Panc1 (cell line): ENCODE measurements around the gene CYGB. TPM values are rescaled to one million over a fixed set of nuclear protein-coding genes. Genes with fewer than 3 reads are reported as not detected.

Experiments
- ATAC-seq: fragments of 200-7000 bp; cut with Tn5 transposase; 2 replicates; pipeline ENCODE4 v1.9.1; 2020; ENCODE audit warnings: mild to moderate bottlenecking, moderate library complexity
- BruUV-seq: library from RNA; stranded (reverse); fragments of 400-500 nt; replicated peaks from 2 replicates; lab custom pipeline; 2021; lab: Mats Ljungman, UMichigan
- CTCF ChIA-PET: fragments of 300-600 bp; sonication (Branson Sonifier 250); formaldehyde crosslinking; loops from one replicate; lab custom pipeline; 2022; ENCODE audit warnings: antibody characterized with exemption; lab: Charles Lee
- POLR2A ChIA-PET: fragments of 300-600 bp; sonication (Branson Sonifier 250); formaldehyde crosslinking; loops from one replicate; lab custom pipeline; 2022; ENCODE audit warnings: antibody characterized with exemption; lab: Charles Lee
- DNase-seq: peaks from one replicate; pipeline ENCODE4 v3.0.0-alpha.2; 2010; ENCODE audit warnings: low read depth, low spot score
- H3K27ac ChIP-seq: 2 replicates; pipeline ENCODE4 v1.5.1; 2011; ENCODE audit warnings: mild to moderate bottlenecking, low read length, inconsistent platforms
- H3K27me3 ChIP-seq: fragments of 200-500 bp; sonication (Bioruptor generic); 2 replicates; pipeline ENCODE4 v1.6.0; 2014; ENCODE audit warnings: low read length, inconsistent platforms; ENCODE audit not compliant: control insufficient read depth, insufficient read depth
- H3K36me3 ChIP-seq: fragments of 200-500 bp; sonication (Bioruptor generic); 2 replicates; pipeline ENCODE4 v1.5.1; 2014; ENCODE audit warnings: inconsistent platforms, mild to moderate bottlenecking, low read length, moderate library complexity; ENCODE audit not compliant: control insufficient read depth, insufficient read depth
- H3K4me1 ChIP-seq: 2 replicates; pipeline ENCODE4 v1.5.1; 2011; ENCODE audit warnings: inconsistent platforms, mild to moderate bottlenecking, low read length, moderate library complexity; ENCODE audit not compliant: control insufficient read depth, insufficient read depth
- H3K4me3 ChIP-seq, 2 experiments: 2 replicates each; pipeline ENCODE4 v1.5.1; 2011 to 2012; ENCODE audit warnings: low read depth in 2 of 2, low read length in 2 of 2, mild to moderate bottlenecking in 2 of 2, inconsistent platforms in 1 of 2, moderate library complexity in 1 of 2
- H3K9me3 ChIP-seq: fragments of 200-500 bp; sonication (Bioruptor generic); 2 replicates; pipeline ENCODE4 v1.5.1; 2014; ENCODE audit warnings: low read depth, mild to moderate bottlenecking, inconsistent platforms, low read length, moderate library complexity; ENCODE audit not compliant: control insufficient read depth, insufficient read depth
- POLR2AphosphoS5 ChIP-seq: IDR thresholded peaks from 2 replicates; pipeline ENCODE4 v1.6.1; 2012; ENCODE audit warnings: mild to moderate bottlenecking, low read depth, low read length, moderate library complexity
- SIN3A ChIP-seq: IDR thresholded peaks from 2 replicates; pipeline ENCODE4 v1.6.1; 2012; ENCODE audit warnings: low read depth, mild to moderate bottlenecking, low read length, moderate library complexity, borderline replicate concordance; ENCODE audit not compliant: insufficient read depth
- TCF7L2 ChIP-seq: IDR thresholded peaks from 2 replicates; pipeline ENCODE4 v1.6.1; 2011; ENCODE audit warnings: mild to moderate bottlenecking, low read depth, low read length, inconsistent platforms
- in situ Hi-C: cut with HindIII; loops from 2 replicates; pipeline ENCODE4 v1.10.0; 2016; ENCODE audit warnings: low sequenced_read_pairs, low pct_unique_long_range_greater_than_20kb
- intact Hi-C: fragments of 100-400 bp; cut with micrococcal nuclease; formaldehyde crosslinking; loops from one replicate; pipeline ENCODE4 v1.10.0; 2022; ENCODE audit not compliant: unreplicated experiment
- total RNA-seq: library from RNA; stranded (reverse); gene quantifications from one replicate; pipeline ENCODE4 v1.2.1, GENCODE V29; 2021; ENCODE audit not compliant: unreplicated experiment
- TF ChIP-seq, protein P1 (sequence below): fragments of 450-650 bp; IDR thresholded peaks from 2 replicates; pipeline ENCODE4 v1.5.1; 2017; ENCODE audit warnings: mild to moderate bottlenecking
- TF ChIP-seq, protein P2 (sequence below), 2 experiments: IDR thresholded peaks; 2 replicates each; pipeline ENCODE4 v1.6.1; 2011 to 2012; ENCODE audit warnings: low read depth in 2 of 2, control low read depth in 1 of 2, low read length in 1 of 2, mild to moderate bottlenecking in 1 of 2, moderate library complexity in 1 of 2; ENCODE audit not compliant: insufficient read depth in 1 of 2

CYGB gene
- total RNA-seq, 1 experiment from 2014 or later, result 6.0 TPM

DNA sequence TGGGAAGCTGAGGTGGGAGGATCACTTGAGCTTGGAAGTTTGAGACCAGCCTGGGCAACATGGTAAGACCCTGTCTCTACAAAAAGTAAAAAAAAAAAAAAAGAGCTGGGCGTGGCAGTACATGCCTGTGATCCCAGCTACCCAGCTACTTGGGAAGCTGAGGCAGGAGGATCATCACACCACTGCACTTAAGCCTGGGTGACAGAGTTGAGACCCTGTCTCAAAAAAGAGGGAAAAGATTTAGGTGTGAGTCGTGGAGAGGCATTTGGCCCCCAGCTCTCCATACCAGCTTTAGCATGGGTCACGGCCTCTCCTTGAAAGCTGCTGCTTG, 29.1 kb upstream of the CYGB start:
- ChIA-PET CTCF (interaction anchor here (0.6 to 1.1 kb wide), 2 partner anchors 9 to 19 kb away, joined by 3 to 6 read pairs; partner anchors contain the start of gene ST6GALNAC2), POLR2A (interaction anchor here (0.6 to 1.1 kb wide), 6 partner anchors 8 to 1790 kb away, joined by 3 to 11 read pairs (median 7); partner anchors contain the start of genes AANAT and ST6GALNAC2)
- H3K36me3 ChIP-seq, result peaks cover under 1% of the 10 kb centered on the region; the same call in 1 of the 2 replicates
- TF ChIP-seq TCF7L2 (no peak), POLR2AphosphoS5 (no peak; the same call in 1 of the 2 replicates), SIN3A (no peak)
- TF ChIP-seq, protein P1, sequence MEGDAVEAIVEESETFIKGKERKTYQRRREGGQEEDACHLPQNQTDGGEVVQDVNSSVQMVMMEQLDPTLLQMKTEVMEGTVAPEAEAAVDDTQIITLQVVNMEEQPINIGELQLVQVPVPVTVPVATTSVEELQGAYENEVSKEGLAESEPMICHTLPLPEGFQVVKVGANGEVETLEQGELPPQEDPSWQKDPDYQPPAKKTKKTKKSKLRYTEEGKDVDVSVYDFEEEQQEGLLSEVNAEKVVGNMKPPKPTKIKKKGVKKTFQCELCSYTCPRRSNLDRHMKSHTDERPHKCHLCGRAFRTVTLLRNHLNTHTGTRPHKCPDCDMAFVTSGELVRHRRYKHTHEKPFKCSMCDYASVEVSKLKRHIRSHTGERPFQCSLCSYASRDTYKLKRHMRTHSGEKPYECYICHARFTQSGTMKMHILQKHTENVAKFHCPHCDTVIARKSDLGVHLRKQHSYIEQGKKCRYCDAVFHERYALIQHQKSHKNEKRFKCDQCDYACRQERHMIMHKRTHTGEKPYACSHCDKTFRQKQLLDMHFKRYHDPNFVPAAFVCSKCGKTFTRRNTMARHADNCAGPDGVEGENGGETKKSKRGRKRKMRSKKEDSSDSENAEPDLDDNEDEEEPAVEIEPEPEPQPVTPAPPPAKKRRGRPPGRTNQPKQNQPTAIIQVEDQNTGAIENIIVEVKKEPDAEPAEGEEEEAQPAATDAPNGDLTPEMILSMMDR, result no peak
- TF ChIP-seq, protein P2, sequence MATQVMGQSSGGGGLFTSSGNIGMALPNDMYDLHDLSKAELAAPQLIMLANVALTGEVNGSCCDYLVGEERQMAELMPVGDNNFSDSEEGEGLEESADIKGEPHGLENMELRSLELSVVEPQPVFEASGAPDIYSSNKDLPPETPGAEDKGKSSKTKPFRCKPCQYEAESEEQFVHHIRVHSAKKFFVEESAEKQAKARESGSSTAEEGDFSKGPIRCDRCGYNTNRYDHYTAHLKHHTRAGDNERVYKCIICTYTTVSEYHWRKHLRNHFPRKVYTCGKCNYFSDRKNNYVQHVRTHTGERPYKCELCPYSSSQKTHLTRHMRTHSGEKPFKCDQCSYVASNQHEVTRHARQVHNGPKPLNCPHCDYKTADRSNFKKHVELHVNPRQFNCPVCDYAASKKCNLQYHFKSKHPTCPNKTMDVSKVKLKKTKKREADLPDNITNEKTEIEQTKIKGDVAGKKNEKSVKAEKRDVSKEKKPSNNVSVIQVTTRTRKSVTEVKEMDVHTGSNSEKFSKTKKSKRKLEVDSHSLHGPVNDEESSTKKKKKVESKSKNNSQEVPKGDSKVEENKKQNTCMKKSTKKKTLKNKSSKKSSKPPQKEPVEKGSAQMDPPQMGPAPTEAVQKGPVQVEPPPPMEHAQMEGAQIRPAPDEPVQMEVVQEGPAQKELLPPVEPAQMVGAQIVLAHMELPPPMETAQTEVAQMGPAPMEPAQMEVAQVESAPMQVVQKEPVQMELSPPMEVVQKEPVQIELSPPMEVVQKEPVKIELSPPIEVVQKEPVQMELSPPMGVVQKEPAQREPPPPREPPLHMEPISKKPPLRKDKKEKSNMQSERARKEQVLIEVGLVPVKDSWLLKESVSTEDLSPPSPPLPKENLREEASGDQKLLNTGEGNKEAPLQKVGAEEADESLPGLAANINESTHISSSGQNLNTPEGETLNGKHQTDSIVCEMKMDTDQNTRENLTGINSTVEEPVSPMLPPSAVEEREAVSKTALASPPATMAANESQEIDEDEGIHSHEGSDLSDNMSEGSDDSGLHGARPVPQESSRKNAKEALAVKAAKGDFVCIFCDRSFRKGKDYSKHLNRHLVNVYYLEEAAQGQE (IDR thresholded peaks at IDR 0.05; ENCODE audit: insufficient read depth in 1 of 2, low read depth in 2 of 2, low read length in 1 of 2), result no peak
- H3K27me3 ChIP-seq, result no peaks in the 10 kb centered on the region
- peaks cover 70% of the 10 kb centered on the region for H3K4me1 ChIP-seq
- H3K9me3 ChIP-seq, result no peaks in the 10 kb centered on the region
- ATAC-seq, result no peak; the same call in 1 of the 2 replicates
- DNase-seq, result no peak
- BruUV-seq, result no TSS peak
- H3K27ac ChIP-seq, result peak overlapping the region; percentile 85
- in situ Hi-C loops, result no loop called here
- intact Hi-C loops, result loop anchor here (10.0 kb wide), 1 partner anchor 58 kb away; no protein-coding TSS in a partner anchor
- no peak overlapping the region for H3K4me3 ChIP-seq

DNA sequence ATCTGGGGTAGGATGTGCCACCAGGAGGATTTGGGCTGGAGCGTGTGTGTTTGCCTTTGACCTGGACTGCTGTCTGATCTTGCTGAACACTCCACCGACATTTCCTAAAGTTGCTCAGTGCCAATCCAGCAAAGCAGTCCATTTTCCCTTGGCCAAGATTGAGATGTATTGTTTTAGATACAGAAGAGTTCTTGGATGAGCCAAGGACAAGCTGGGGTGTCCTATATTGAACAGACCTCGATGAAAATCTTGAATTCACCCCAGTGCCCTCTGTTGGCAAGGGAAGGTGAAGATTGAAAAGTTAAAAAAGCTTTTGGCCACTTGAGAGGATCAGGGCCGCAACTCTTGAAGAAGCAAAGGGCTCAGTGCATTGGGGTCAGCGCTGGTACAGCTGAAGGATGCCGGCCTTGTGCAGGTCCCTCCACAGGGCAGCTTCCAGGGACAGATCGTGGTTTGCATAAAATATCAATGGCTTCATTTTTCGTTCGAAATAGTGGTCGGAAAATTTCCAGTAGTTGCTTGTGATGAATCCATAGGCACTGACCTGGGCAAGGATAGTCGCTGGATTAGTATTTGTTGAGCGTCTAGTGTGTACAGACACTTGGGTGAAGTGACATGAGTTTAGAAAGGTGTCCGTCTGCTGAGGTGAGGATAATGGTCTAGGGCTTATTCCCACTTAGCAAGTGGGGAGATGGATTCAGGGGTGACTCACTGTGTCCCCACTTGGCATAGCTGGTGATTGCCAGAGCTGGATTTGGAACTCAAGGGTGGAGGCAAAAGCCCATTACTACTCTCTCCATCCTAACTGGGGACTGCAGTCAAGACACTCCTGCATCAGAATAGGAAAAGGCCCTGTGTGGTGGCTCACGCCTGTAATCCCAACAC, 28.5 kb upstream of the CYGB start:
- in situ Hi-C loops, result no loop called here
- H3K27ac ChIP-seq, result peak overlapping the region; percentile 85
- POLR2A ChIA-PET, result interaction anchor here (0.6 to 1.1 kb wide), 4 partner anchors 8 to 1789 kb away, joined by 7 to 11 read pairs (median 8); partner anchors contain the start of genes AANAT and ST6GALNAC2
- H3K4me3 ChIP-seq, result no peak overlapping the region
- ATAC-seq (no peak), DNase-seq (no peak)
- no peaks in the 10 kb centered on the region for H3K27me3 ChIP-seq
- BruUV-seq, result TSS peak; percentile 82
- TF ChIP-seq, protein P2 (IDR thresholded peaks at IDR 0.05; ENCODE audit: insufficient read depth in 1 of 2, low read depth in 2 of 2, low read length in 1 of 2), result no peak
- TF ChIP-seq POLR2AphosphoS5 (no peak), TCF7L2 (no peak), SIN3A (no peak)
- TF ChIP-seq, protein P1, result no peak
- intact Hi-C loops, result loop anchor here (10.0 kb wide), 1 partner anchor 59 kb away; no protein-coding TSS in a partner anchor
- no peaks in the 10 kb centered on the region for H3K9me3 ChIP-seq
- peaks cover 6% of the 10 kb centered on the region; the same call in 1 of the 2 replicates for H3K36me3 ChIP-seq
- peaks cover 76% of the 10 kb centered on the region for H3K4me1 ChIP-seq
- CTCF ChIA-PET, result interaction anchor here (0.6 to 1.1 kb wide), 2 partner anchors 9 to 20 kb away, joined by 3 to 6 read pairs; partner anchors contain the start of gene ST6GALNAC2
